Transverse colon (tissue), 4 donors: ENCODE data around the gene AVEN. TPM values are rescaled to one million over a fixed set of nuclear protein-coding genes. Genes with fewer than 3 reads are reported as not detected.

Experiments
- DNase-seq: peaks from one replicate; pipeline ENCODE4 v3.0.0-alpha.2; 2019
- H3K27ac ChIP-seq, 4 donors: fragments of 200-600 bp; sonication (generic); 2 replicates each; pipeline ENCODE4 v1.5.1; 2016 to 2018; ENCODE audit warnings: inconsistent platforms in 4 of 4
- H3K27me3 ChIP-seq: fragments of 200-600 bp; sonication (generic); 2 replicates; pipeline ENCODE4 v1.5.1; 2017; ENCODE audit warnings: inconsistent platforms
- H3K36me3 ChIP-seq, 4 donors: fragments of 200-600 bp; sonication (generic); 2 replicates each; pipeline ENCODE4 v1.5.1; 2017 to 2019; ENCODE audit warnings: inconsistent platforms in 4 of 4
- H3K4me1 ChIP-seq, 4 donors: fragments of 200-600 bp; sonication (generic); 2 replicates each; pipeline ENCODE4 v1.5.1; 2017 to 2020; ENCODE audit warnings: inconsistent platforms in 4 of 4
- H3K4me3 ChIP-seq, 4 donors: fragments of 200-600 bp; sonication (generic); 1 replicate in 1 of 4; 2 replicates in 3 of 4; pipeline versions ENCODE4 v1.5.1 to v1.6.1; 2017 to 2019; ENCODE audit warnings: inconsistent platforms in 4 of 4
- H3K9me3 ChIP-seq, 2 donors: fragments of 200-600 bp; sonication (generic); 2 replicates each; pipeline ENCODE4 v1.5.1; 2017 to 2019; ENCODE audit warnings: inconsistent platforms in 2 of 2
- CTCF ChIP-seq, 5 experiments: fragments of 200-600 bp in 3 of 5; fragments of 450-650 bp in 2 of 5; sonication (generic) in 3 of 5; IDR thresholded peaks; 1 replicate in 2 of 5; 2 replicates in 3 of 5; pipeline ENCODE4 v1.5.1; 2016 to 2017; ENCODE audit warnings: antibody characterized with exemption in 5 of 5, inconsistent platforms in 3 of 5, mild to moderate bottlenecking in 2 of 5, moderate library complexity in 1 of 5
- EP300 ChIP-seq: sonication (generic); formaldehyde crosslinking; IDR thresholded peaks from one replicate; pipeline ENCODE4 v1.6.1; 2017; ENCODE audit warnings: antibody characterized with exemption, low read depth
- POLR2A ChIP-seq: fragments of 450-650 bp; IDR thresholded peaks from one replicate; pipeline ENCODE4 v1.6.1; 2016; ENCODE audit warnings: antibody characterized with exemption, mild to moderate bottlenecking, moderate library complexity
- POLR2AphosphoS5 ChIP-seq, 3 donors: sonication (generic); formaldehyde crosslinking; IDR thresholded peaks; one replicate each; pipeline ENCODE4 v1.6.1; 2016; ENCODE audit warnings: antibody characterized with exemption in 3 of 3
- WGBS, 2 donors: methylation state at CpG; one replicate each; pipeline ENCODE4 v1.1.5; 2018; ENCODE audit warnings: low coverage in 1 of 2; 5-methylcytosine and 5-hydroxymethylcytosine counted together
- in situ Hi-C, 4 donors: fragments of 200-750 bp; cut with MboI; loops; one replicate each; pipeline versions ENCODE4 v1.15.0 to v1.15.1; 2017; ENCODE audit warnings: low sequenced_read_pairs in 3 of 4, low pct_ligation_motif_present in 1 of 4, low pct_unique_long_range_greater_than_20kb in 1 of 4
- intact Hi-C: fragments of 100-400 bp; cut with DNase I; formaldehyde crosslinking; loops from one replicate; pipeline ENCODE4 v1.15.1; 2023; ENCODE audit warnings: low total_unique reads
- total RNA-seq, 4 donors: library from RNA; depleted of rRNA; stranded (reverse); fragments of >200 nt; gene quantifications; one replicate each; pipeline ENCODE4 v1.1.0, GENCODE V29; 2016

AVEN gene
- total RNA-seq, 4 donors from 2014 or later = 4.9 to 21.3 (median 7.6) TPM

- WGBS, 2 donors = 95 to 96% methylated on average over 2 of the region's 2 CpGs
- Histone ChIP-seq H3K27me3 (no peaks in the 10 kb centered on the region), H3K27ac (no peak overlapping the region), H3K4me3 (no peak overlapping the region), H3K9me3 (no peaks in the 10 kb centered on the region), H3K36me3 (no peaks in the 10 kb centered on the region), H3K4me1 (no peaks in the 10 kb centered on the region)
- TF ChIP-seq CTCF (IDR thresholded peaks at IDR 0.05) (no peak), EP300 (no peak), POLR2A (no peak), POLR2AphosphoS5 (IDR thresholded peaks at IDR 0.05) (no peak)
- no peak for DNase-seq
- intact Hi-C loops (no loop called here), in situ Hi-C loops (no loop called here)
Measured at GRCh38 chr15:33882921-33883320, 156.1 kb downstream of the AVEN start.

GRCh38 chr15:33874156-33874555 is 164.8 kb downstream of the AVEN start:
- TF ChIP-seq EP300 = no peak
- no peak for TF ChIP-seq POLR2AphosphoS5 (IDR thresholded peaks at IDR 0.05)
- TF ChIP-seq CTCF (IDR thresholded peaks at IDR 0.05) = no peak
- TF ChIP-seq POLR2A = no peak
- intact Hi-C loops (no loop called here), in situ Hi-C loops (no loop called here)

GRCh38 chr15:33872416-33873106 is 166.4 kb downstream of the AVEN start:
- 88 to 98% methylated on average over 11 to 13 of the region's 13 CpGs for WGBS, 2 donors
- no peaks in the 10 kb centered on the region for H3K27me3 ChIP-seq
- H3K4me1 ChIP-seq = no peaks in the 10 kb centered on the region
- no peak overlapping the region for H3K27ac ChIP-seq
- in situ Hi-C loops = no loop called here
- H3K36me3 ChIP-seq = no peaks in the 10 kb centered on the region
- no peak overlapping the region for H3K4me3 ChIP-seq
- intact Hi-C loops = no loop called here
- no peaks in the 10 kb centered on the region for H3K9me3 ChIP-seq
- no peak for TF ChIP-seq POLR2A
- no peak for TF ChIP-seq EP300
- no peak for TF ChIP-seq CTCF (IDR thresholded peaks at IDR 0.05)
- no peak for TF ChIP-seq POLR2AphosphoS5 (IDR thresholded peaks at IDR 0.05)
- no peak for DNase-seq

More at GRCh38 chr15:33874156-33874555, 164.8 kb downstream of the AVEN start:
- H3K27ac ChIP-seq = no peak overlapping the region
- no peaks in the 10 kb centered on the region for H3K27me3 ChIP-seq
- DNase-seq = no peak
- H3K4me1 ChIP-seq = no peaks in the 10 kb centered on the region
- no peaks in the 10 kb centered on the region for H3K9me3 ChIP-seq
- WGBS, 2 donors = 64 to 83% methylated on average over 2 of the region's 2 CpGs
- H3K4me3 ChIP-seq = no peak overlapping the region
- H3K36me3 ChIP-seq = no peaks in the 10 kb centered on the region

GRCh38 chr15:33871980-33872379 is 167.0 kb downstream of the AVEN start:
- TF ChIP-seq CTCF (IDR thresholded peaks at IDR 0.05) = no peak
- TF ChIP-seq EP300 = no peak
- TF ChIP-seq POLR2AphosphoS5 (IDR thresholded peaks at IDR 0.05) = no peak
- no peak for TF ChIP-seq POLR2A
- no peaks in the 10 kb centered on the region for H3K4me1 ChIP-seq
- H3K9me3 ChIP-seq = no peaks in the 10 kb centered on the region
- H3K27me3 ChIP-seq = no peaks in the 10 kb centered on the region
- no peak overlapping the region for H3K27ac ChIP-seq
- intact Hi-C loops (no loop called here), in situ Hi-C loops (no loop called here)
- no peak for DNase-seq
- H3K36me3 ChIP-seq = no peaks in the 10 kb centered on the region
- H3K4me3 ChIP-seq = no peak overlapping the region
- WGBS, 2 donors = 83 to 100% methylated on average over 1 to 2 of the region's 2 CpGs
